Measurements from ENCODE around the gene AKR7A2.

The AKR7A2 gene

GRCh38 chr1:19327301-19327700, 15.4 kb upstream of the AKR7A2 start:
- no peak overlapping the region for H3K4me3 ChIP-seq (ENCODE audit: low read length)
- no peak overlapping the region for H2AFZ ChIP-seq (ENCODE audit: low read depth, low read length)
- H3K4me1 ChIP-seq (ENCODE audit: insufficient read depth, low read length) = no peaks in the 10 kb centered on the region
- peaks cover 47% of the 10 kb centered on the region for H3K36me3 ChIP-seq (ENCODE audit: insufficient read depth, low read length)
- no peaks in the 10 kb centered on the region for H3K9me3 ChIP-seq (ENCODE audit: low read length)
- no peaks in the 10 kb centered on the region for H3K27me3 ChIP-seq (ENCODE audit: insufficient read depth, low read length)

GRCh38 chr1:19326748-19327065, 14.8 kb upstream of the AKR7A2 start:
- Histone ChIP-seq H3K9me3 (ENCODE audit: low read length) (no peaks in the 10 kb centered on the region), H3K27me3 (ENCODE audit: insufficient read depth, low read length) (no peaks in the 10 kb centered on the region), H3K4me1 (ENCODE audit: insufficient read depth, low read length) (no peaks in the 10 kb centered on the region), H3K4me3 (ENCODE audit: low read length) (no peak overlapping the region), H2AFZ (ENCODE audit: low read depth, low read length) (no peak overlapping the region), H3K36me3 (ENCODE audit: insufficient read depth, low read length) (peaks cover 49% of the 10 kb centered on the region)

- Histone ChIP-seq H3K27me3 (ENCODE audit: insufficient read depth, low read length) (no peaks in the 10 kb centered on the region), H3K4me3 (ENCODE audit: low read length) (no peak overlapping the region), H3K9me3 (ENCODE audit: low read length) (no peaks in the 10 kb centered on the region), H2AFZ (ENCODE audit: low read depth, low read length) (no peak overlapping the region), H3K4me1 (ENCODE audit: insufficient read depth, low read length) (no peaks in the 10 kb centered on the region), H3K36me3 (ENCODE audit: insufficient read depth, low read length) (peaks cover 48% of the 10 kb centered on the region)
These were observed 14.2 kb upstream of the AKR7A2 start for GRCh38 chr1:19325958-19326747.

GRCh38 chr1:19325368-19325957, 13.5 kb upstream of the AKR7A2 start:
- no peaks in the 10 kb centered on the region for H3K4me1 ChIP-seq (ENCODE audit: insufficient read depth, low read length)
- peaks cover 49% of the 10 kb centered on the region for H3K36me3 ChIP-seq (ENCODE audit: insufficient read depth, low read length)
- H3K27me3 ChIP-seq (ENCODE audit: insufficient read depth, low read length) = no peaks in the 10 kb centered on the region
- H3K4me3 ChIP-seq (ENCODE audit: low read length) = no peak overlapping the region
- no peak overlapping the region for H2AFZ ChIP-seq (ENCODE audit: low read depth, low read length)
- H3K9me3 ChIP-seq (ENCODE audit: low read length) = no peaks in the 10 kb centered on the region

- no peaks in the 10 kb centered on the region for H3K9me3 ChIP-seq (ENCODE audit: low read length)
- no peak overlapping the region for H2AFZ ChIP-seq (ENCODE audit: low read depth, low read length)
- H3K36me3 ChIP-seq (ENCODE audit: insufficient read depth, low read length) = peaks cover 49% of the 10 kb centered on the region
- H3K4me1 ChIP-seq (ENCODE audit: insufficient read depth, low read length) = no peaks in the 10 kb centered on the region
- no peak overlapping the region for H3K4me3 ChIP-seq (ENCODE audit: low read length)
- H3K27me3 ChIP-seq (ENCODE audit: insufficient read depth, low read length) = no peaks in the 10 kb centered on the region
These were observed 12.7 kb upstream of the AKR7A2 start for GRCh38 chr1:19324665-19324990.

- Histone ChIP-seq H3K4me1 (ENCODE audit: insufficient read depth, low read length) (no peaks in the 10 kb centered on the region), H3K27me3 (ENCODE audit: insufficient read depth, low read length) (no peaks in the 10 kb centered on the region), H3K9me3 (ENCODE audit: low read length) (no peaks in the 10 kb centered on the region), H2AFZ (ENCODE audit: low read depth, low read length) (no peak overlapping the region), H3K4me3 (ENCODE audit: low read length) (no peak overlapping the region), H3K36me3 (ENCODE audit: insufficient read depth, low read length) (peaks cover 48% of the 10 kb centered on the region)
These were observed 12.2 kb upstream of the AKR7A2 start for GRCh38 chr1:19323987-19324664.

- Histone ChIP-seq H3K27me3 (ENCODE audit: insufficient read depth, low read length) (no peaks in the 10 kb centered on the region), H3K36me3 (ENCODE audit: insufficient read depth, low read length) (peaks cover 49% of the 10 kb centered on the region), H3K4me1 (ENCODE audit: insufficient read depth, low read length) (no peaks in the 10 kb centered on the region)
These were observed 10.5 kb upstream of the AKR7A2 start for GRCh38 chr1:19322481-19322880.

GRCh38 chr1:19321071-19321470, 9.1 kb upstream of the AKR7A2 start:
- Histone ChIP-seq H3K36me3 (ENCODE audit: insufficient read depth, low read length) (peaks cover 41% of the 10 kb centered on the region), H3K4me1 (ENCODE audit: insufficient read depth, low read length) (no peaks in the 10 kb centered on the region), H3K4me3 (ENCODE audit: low read length) (no peak overlapping the region), H3K9me3 (ENCODE audit: low read length) (no peaks in the 10 kb centered on the region), H3K27me3 (ENCODE audit: insufficient read depth, low read length) (no peaks in the 10 kb centered on the region), H2AFZ (ENCODE audit: low read depth, low read length) (no peak overlapping the region)

More at GRCh38 chr1:19322481-19322880, 10.5 kb upstream of the AKR7A2 start:
- no peak overlapping the region for H2AFZ ChIP-seq (ENCODE audit: low read depth, low read length)
- no peak overlapping the region for H3K4me3 ChIP-seq (ENCODE audit: low read length)
- no peaks in the 10 kb centered on the region for H3K9me3 ChIP-seq (ENCODE audit: low read length)

GRCh38 chr1:19319196-19319595, 7.3 kb upstream of the AKR7A2 start:
- Histone ChIP-seq H2AFZ (ENCODE audit: low read depth, low read length) (no peak overlapping the region), H3K27me3 (ENCODE audit: insufficient read depth, low read length) (no peaks in the 10 kb centered on the region), H3K9me3 (ENCODE audit: low read length) (no peaks in the 10 kb centered on the region), H3K36me3 (ENCODE audit: insufficient read depth, low read length) (peaks cover 29% of the 10 kb centered on the region), H3K4me1 (ENCODE audit: insufficient read depth, low read length) (no peaks in the 10 kb centered on the region), H3K4me3 (ENCODE audit: low read length) (no peak overlapping the region)

- Histone ChIP-seq H2AFZ (ENCODE audit: low read depth, low read length) (no peak overlapping the region), H3K4me3 (ENCODE audit: low read length) (no peak overlapping the region), H3K36me3 (ENCODE audit: insufficient read depth, low read length) (peaks cover 22% of the 10 kb centered on the region), H3K9me3 (ENCODE audit: low read length) (no peaks in the 10 kb centered on the region), H3K27me3 (ENCODE audit: insufficient read depth, low read length) (no peaks in the 10 kb centered on the region), H3K4me1 (ENCODE audit: insufficient read depth, low read length) (peaks cover 11% of the 10 kb centered on the region)
These were observed 5.4 kb upstream of the AKR7A2 start for GRCh38 chr1:19317126-19317910.

- H3K36me3 ChIP-seq (ENCODE audit: insufficient read depth, low read length) = peaks cover 17% of the 10 kb centered on the region
- H3K27me3 ChIP-seq (ENCODE audit: insufficient read depth, low read length) = no peaks in the 10 kb centered on the region
- peaks cover 21% of the 10 kb centered on the region for H3K4me1 ChIP-seq (ENCODE audit: insufficient read depth, low read length)
- H3K9me3 ChIP-seq (ENCODE audit: low read length) = no peaks in the 10 kb centered on the region
- no peak overlapping the region for H3K4me3 ChIP-seq (ENCODE audit: low read length)
- H2AFZ ChIP-seq (ENCODE audit: low read depth, low read length) = no peak overlapping the region
These were observed 3.6 kb upstream of the AKR7A2 start for GRCh38 chr1:19315378-19316198.

GRCh38 chr1:19313961-19314882, 2.3 kb upstream of the AKR7A2 start:
- Histone ChIP-seq H3K4me1 (ENCODE audit: insufficient read depth, low read length) (peaks cover 23% of the 10 kb centered on the region), H3K36me3 (ENCODE audit: insufficient read depth, low read length) (peaks cover 15% of the 10 kb centered on the region), H3K27me3 (ENCODE audit: insufficient read depth, low read length) (no peaks in the 10 kb centered on the region), H3K9me3 (ENCODE audit: low read length) (no peaks in the 10 kb centered on the region), H3K4me3 (ENCODE audit: low read length) (no peak overlapping the region), H2AFZ (ENCODE audit: low read depth, low read length) (no peak overlapping the region)

Measured in neuron (in vitro differentiated cells).